GM18519 (cell line): ENCODE measurements around the gene GCN1.
"Not testable (repeated sequence)": the region's sequence is repeated elsewhere in the genome, so short reads cannot be mapped to it uniquely, and the experiment has no call there.

ENCODE experiments used
- ATAC-seq: cut with Tn5 transposase; IDR thresholded peaks from one replicate; pipeline ENCODE4 v1.9.1; 2021; ENCODE audit warnings: mild to moderate bottlenecking, moderate library complexity; ENCODE audit not compliant: unreplicated experiment, low FRiP score

The GCN1 gene, protein sequence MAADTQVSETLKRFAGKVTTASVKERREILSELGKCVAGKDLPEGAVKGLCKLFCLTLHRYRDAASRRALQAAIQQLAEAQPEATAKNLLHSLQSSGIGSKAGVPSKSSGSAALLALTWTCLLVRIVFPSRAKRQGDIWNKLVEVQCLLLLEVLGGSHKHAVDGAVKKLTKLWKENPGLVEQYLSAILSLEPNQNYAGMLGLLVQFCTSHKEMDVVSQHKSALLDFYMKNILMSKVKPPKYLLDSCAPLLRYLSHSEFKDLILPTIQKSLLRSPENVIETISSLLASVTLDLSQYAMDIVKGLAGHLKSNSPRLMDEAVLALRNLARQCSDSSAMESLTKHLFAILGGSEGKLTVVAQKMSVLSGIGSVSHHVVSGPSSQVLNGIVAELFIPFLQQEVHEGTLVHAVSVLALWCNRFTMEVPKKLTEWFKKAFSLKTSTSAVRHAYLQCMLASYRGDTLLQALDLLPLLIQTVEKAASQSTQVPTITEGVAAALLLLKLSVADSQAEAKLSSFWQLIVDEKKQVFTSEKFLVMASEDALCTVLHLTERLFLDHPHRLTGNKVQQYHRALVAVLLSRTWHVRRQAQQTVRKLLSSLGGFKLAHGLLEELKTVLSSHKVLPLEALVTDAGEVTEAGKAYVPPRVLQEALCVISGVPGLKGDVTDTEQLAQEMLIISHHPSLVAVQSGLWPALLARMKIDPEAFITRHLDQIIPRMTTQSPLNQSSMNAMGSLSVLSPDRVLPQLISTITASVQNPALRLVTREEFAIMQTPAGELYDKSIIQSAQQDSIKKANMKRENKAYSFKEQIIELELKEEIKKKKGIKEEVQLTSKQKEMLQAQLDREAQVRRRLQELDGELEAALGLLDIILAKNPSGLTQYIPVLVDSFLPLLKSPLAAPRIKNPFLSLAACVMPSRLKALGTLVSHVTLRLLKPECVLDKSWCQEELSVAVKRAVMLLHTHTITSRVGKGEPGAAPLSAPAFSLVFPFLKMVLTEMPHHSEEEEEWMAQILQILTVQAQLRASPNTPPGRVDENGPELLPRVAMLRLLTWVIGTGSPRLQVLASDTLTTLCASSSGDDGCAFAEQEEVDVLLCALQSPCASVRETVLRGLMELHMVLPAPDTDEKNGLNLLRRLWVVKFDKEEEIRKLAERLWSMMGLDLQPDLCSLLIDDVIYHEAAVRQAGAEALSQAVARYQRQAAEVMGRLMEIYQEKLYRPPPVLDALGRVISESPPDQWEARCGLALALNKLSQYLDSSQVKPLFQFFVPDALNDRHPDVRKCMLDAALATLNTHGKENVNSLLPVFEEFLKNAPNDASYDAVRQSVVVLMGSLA (N-terminal part only)

DNA sequence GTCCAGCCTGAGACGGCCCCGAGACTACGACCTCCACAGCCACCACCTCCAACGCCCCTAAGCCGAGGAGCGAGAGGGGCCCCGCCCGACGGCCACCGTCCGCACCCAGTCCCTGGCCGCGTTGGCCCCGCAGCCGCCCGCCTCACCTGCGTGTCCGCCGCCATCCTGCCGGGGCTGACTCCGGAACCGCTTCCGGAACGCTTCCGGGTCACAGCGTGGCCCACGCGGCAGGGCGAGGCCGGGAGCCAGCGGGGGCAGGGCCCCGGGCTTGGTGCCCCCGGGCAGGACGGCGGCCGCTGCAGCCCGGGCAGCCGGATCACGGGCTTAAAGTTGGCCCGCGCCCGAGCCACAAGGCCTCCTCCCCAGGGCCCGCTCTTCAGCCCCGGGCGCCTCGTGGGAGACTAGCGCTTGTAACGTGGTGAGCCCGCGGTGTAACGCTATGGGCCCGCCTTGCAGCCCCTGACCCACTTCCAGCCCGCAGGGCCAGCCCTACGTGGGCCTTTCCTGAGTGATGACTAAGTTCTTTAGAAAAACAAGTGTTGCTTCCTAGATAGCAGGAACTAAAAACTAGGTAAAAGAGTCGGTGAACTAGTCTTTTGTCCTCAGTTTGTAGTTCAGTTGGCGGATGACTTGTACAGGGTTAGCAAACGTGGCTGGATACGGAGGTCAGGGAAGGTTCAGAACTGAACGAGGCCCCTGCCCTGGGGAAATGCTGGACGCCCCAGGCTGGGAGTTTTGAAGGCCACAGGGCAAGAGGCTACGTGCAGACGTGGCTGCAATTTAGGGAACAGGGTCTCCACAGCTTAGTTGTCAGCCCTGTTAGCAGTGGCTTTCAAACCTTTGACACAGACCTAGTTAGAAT, at the start of gene GCN1:
TSS of gene GCN1 (minus strand) at position 182 of the 862 bp plus-strand sequence. CDS start at position 164, 18 bp downstream.
- ATAC-seq, result peak; percentile 52

DNA sequence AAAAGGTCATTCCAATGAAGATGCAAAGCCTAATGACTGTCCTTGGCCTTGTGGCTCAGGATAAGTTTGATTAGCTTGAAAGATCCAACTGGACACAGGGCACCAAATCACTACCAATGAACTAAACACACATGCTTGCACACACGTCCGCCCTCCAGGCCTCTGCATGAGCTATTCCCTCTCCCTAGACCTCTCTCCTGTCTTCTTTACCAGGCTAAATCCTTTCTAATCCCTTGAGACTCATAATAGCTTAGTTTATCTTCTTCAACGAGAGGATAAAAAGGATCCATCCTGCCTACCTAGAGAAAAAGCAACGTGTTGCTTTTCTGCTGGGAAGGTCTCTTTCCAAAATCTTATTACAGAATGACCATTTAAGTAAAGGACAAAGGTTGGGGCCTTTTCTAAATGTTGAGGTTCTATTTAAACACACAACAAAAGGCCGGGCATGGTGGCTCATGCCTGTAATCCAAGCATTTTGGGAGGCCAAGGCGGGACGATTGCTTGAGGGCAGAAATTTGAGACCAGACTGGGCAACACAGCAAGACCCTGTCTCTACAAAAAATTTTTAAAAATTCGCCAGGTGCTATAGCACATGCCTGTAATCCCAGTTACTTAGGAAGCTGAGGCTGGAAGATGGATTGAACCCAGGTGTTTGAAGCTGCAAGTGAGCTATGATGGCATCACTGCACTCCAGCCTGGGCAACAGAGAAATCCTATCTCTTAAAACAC, 48.6 kb upstream of the GCN1 start:
- no peak for ATAC-seq

DNA sequence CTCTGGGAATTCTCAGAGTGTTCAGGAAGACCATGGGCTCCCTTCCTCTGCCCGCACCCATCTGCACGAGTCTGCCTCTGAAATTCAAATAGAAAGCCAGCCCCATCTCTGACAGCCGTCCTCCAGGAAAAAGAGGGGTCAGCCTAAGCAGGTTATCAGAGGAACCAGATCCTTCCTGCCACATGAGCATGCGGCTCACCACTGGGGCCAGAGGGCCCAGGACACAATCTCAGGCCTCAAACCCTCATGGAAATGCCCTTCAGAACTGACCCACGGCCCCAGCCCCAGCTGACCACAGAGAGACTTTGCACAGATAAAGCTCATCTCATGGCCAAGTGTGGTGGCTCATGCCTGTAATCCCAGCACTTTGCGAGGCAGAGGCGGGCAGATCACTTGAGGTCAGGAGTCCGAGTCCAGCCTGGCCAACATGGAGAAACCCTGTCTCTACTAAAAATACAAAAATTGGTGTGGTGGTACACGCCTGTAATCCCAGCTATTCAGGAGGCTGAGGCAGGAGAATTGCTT, 47.8 kb upstream of the GCN1 start:
- ATAC-seq, result no peak

DNA sequence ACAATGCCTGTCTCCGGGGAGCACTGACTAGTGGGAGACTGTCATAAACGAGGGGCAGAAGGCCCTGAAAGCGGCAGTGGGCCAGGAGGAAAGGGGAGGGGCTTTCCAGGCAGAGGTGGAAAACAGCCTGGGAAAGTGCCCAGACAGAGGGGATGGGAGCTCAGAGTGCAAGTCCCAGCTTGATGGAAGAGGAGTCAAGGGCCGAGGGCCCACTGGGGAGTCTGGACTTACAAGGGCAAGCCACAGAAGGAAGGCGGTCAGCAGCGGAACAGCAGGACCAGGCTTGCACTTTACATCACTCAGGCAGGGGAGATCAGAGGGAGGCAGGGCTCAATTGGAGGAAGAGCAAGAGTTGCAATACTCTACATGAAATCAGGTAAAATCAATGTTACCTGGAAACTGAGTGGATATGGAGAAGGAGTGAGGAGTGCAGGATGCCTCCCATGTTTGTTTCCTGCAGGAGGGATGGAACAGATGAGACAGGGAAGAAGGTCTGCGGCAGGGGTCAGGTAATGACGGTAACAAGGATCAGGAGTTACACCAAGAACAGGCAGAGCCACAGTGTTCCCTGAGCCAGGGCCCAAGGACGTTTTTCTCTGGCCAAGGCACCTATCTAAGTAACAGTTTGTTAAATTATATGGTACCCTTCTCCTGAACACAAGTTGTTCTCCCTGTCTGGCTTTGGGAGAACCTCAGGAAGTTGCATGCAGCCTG, 47.2 kb upstream of the GCN1 start:
- no peak for ATAC-seq

DNA sequence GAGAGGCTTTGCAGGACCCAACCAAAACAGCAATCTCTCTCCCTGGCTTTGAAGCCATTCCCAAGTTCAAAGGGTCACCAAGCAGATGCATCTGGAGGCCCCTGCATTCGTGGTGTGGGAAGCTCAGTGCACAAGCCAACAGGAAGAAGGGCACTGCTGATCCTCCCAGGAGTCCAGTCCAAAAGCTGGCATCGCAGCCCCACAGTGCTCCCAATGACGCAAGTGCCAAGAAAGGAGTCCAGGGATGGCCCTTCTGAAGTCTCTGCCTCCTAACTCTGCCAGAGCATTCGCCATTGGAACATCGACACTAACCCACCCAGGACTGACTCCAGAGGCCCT, 45.9 kb upstream of the GCN1 start:
- no peak for ATAC-seq

- ATAC-seq, result no peak
Measured at GRCh38 chr12:120239776-120240494, 45.4 kb upstream of the GCN1 start.

GRCh38 chr12:120238839-120239445, 44.4 kb upstream of the GCN1 start:
- no peak for ATAC-seq

DNA sequence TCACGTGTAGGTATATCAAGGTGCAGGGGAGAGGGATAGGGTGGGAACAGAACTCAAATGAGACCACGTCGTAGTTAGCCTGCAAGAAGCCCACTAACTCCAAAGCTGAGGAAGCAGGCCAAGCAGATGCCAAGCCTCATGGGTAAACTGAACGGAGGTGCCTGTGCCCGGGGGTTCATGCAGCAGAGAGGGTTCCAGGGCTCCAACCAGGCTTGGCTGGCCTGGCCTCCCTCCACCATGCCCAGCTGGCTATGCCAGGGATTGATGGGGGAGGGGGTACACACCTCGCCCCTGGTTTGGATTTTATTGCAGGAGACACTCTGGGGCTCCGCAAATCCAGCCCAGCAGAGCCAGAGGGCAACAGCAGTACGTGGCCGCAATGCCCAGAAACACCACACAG, 43.7 kb upstream of the GCN1 start:
- ATAC-seq, result no peak

- no peak for ATAC-seq
Measured at GRCh38 chr12:120237360-120238171, 43.1 kb upstream of the GCN1 start.

DNA sequence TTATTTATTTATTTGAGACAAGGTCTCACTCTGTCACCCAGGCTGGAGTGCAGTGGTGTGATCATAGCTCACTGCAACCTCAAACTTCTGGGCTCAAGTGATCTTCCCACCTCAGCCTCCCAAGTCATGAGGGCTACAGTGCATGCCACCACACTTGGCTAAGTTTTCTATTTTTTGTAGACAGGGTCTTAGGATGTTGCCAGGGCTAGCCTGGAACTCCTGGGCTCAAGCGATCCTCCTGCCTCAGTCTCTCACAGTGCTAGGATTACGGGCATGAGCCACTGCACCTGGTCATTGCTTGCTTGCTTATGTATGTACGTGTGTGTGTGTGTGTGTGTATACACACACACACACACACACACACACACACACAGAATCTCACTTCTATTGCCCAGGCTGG, 42.3 kb upstream of the GCN1 start:
- not testable (repeated sequence) for ATAC-seq

DNA sequence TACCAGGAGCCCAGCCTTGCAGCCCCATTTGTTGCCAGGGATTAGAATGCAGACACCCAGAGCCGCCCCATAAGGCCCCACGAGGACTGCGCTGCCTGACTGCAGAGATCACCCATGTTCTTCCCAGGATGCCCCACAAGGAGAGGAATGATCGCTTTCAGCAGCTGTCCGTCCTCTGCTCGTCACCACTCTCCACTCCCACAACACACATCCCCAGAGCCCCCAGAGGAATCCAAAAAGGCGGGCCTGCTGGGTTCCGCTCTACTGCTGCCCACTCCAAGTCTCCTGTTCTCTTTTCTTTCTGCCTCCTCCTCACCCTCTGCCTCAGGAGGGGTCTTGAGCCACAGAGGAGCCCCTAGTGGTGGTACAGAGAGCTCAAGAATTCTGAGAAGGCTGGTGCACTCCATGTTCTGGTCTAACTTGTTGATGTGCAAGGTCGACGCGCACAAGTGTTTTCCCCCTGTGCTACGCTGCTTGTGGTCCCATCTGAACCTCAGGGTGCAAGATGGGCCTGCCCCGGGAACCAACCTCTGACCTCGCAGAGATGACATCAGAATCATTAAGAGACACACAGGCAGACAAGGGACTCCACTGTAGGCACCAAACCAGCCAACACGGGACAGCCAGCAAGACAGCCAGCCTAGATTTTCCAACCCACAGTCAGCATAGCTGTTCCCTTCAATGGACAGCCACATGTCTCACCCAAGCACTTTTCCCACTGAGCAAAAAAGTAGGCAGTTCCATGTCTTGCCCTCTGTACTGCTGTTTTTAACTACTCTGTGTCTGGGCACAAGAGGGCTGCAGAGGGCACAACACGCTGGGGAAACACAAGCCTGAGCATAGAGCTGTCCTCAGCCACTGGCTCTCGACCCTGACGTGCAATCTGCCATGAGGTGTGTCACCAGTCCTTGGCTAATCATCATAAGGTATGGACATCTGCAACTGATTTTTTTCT, 41.1 kb upstream of the GCN1 start:
- ATAC-seq, result no peak

DNA sequence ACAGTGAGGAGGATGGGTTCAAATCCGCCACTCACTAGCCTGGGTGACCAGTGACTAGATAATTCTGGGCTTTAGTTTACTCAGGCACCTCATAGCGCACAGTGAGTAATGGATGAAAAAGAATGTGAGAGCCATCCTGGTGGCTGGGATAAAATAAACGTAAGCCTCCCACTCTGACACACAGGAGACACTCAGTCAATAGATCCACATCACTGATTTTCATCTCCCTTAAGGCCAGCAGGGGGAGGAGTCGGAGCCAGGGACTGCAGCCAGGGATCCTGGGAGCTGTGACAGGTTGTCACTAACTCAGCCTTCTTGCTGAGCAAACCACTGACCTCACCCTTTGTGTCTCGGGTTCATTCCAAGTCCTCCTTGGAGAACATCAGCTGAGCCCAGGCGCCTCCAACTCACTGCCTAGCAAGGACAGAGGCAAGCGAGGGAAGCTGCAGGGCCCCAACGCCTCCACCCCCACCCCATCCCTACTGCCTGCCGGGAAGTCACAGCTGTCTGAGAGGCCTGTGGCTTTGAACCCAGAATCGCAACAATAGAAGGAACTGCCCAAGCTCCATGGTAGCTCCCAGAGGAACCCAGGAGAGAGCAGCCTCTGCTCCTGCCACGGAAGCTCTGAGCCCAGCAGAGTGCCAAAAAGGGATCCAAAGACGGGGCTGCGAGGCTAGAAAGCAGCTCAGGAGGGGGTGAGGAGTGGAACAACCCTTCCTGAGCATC, 40.3 kb upstream of the GCN1 start:
- no peak for ATAC-seq

GRCh38 chr12:120231316-120232011, 36.9 kb upstream of the GCN1 start:
- no peak for ATAC-seq

- ATAC-seq, result no peak
Measured at GRCh38 chr12:120230974-120231315, 36.4 kb upstream of the GCN1 start.
